GM19455 (cell line): ENCODE measurements around the gene LRATD1.
"Not testable (repeated sequence)": the region's sequence is repeated elsewhere in the genome, so short reads cannot be mapped to it uniquely, and the experiment has no call there.

Experiments used
- ATAC-seq: cut with Tn5 transposase; IDR thresholded peaks from one replicate; pipeline ENCODE4 v1.9.1; 2021; ENCODE audit not compliant: unreplicated experiment

Gene LRATD1

DNA sequence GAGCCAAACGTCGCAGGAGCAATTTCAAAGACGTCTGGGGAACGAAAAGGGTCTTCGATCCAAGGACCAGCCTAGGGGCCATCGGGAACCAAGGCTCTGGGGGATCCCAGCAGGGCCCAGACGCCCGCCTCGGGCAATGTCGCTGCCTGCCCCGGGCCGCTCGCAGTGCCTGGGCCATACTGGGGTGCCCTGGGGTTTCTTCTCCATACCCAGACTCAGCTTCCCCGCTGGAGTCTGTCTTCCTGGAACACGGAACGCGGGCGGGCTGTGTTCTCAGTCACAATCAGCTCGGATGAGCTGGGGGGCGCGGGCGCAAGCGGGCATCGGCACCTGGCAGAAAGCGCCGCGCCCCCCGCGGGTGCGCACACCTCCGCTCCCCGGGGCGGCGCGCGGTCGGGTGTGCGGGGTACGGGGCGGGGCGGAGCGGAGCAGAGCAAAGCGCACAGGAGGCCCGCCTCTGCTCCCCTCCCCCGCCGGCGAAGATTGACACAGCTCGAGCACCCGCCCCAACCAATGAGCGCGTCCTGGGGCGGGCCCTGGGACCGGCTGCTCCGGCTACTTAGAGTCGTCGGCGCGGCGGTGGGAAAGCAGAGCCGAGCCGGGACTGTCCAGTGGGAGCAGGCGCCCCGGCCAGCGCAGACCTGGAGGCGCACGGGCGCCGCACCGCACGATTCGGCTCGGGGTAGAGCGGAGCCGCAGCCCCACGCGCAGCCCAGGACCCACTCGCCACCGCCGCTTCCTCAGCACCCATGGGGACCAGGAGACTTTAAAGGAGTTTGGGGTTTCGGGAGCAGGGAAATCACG lies at the start of gene LRATD1:
Gene LRATD1, plus strand, starts transcription at position 585 of the 804 bp plus-strand sequence. CDS start 1,263 bp downstream, outside the sequence.
- no peak for ATAC-seq

DNA sequence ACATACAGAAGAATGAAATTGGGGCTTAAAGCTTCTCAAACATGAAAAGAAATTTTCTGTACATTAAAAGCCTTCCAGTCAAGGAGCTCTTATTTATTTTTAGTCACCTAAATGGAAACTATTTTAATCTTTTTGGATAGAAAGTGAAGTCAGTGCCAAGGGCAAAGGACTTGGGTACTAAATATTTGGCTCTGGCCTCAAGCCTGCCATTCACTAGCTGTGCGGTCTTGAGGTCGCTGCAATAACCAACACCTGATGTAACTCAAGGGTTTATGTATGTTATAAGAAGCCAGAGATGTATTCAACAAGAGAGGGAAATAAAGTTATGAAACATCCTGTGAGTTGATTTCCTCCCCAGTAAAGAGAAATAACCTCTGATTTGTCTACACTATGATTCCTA lies 49.5 kb upstream of the LRATD1 start:
- ATAC-seq, result no peak

- no peak for ATAC-seq
Observed at GRCh38 chr2:14583802-14584201, 48.7 kb upstream of the LRATD1 start.

DNA sequence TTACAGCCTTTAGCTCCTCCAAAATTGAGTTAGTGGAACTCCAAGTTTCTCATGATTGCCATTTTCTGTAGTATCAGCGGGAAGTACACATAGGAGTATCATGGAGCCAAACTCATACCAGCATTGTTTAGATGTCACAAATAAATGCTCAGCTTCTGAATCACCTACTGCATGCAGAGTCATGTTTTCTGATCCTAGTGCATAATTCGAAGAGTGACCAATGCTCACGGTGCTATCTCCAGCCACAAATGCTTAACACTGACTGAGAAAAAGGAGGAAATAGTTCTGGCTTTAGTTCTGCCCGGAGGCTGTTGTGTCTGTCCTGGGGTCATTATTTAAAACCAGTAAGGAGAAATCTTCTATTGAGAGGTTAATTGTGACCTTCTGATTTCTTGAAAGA lies 45.4 kb upstream of the LRATD1 start:
- ATAC-seq, result no peak

DNA sequence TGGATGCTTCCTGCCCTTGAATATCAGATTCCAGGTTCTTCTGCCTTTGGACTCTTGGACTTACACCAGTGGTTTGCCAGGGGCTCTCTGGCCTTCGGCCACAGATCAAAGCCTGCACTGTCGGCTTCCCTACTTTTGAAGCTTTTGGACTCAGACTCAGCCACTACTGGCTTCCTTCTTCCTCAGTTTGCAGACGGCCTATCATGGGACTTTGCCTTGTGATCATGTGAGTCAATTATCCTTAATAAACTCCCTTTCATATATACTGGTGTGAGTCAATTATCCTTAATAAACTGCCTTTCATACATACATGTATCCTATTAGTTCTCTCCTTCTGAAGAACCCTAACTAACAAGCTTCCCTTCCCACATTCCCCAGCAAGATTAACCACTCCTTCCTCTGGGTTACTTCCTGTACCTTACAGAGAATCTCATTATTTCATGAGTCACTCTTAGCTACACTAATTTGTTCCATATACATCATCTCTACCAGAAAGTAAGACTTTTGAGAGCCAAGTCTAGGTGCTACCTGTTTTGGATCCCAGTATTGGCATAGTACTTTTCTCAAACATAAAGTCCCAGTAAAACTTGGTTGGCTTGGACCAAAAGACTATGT lies 31.3 kb upstream of the LRATD1 start:
- no peak for ATAC-seq

GRCh38 chr2:14602309-14602708 lies 30.2 kb upstream of the LRATD1 start:
- ATAC-seq, result no peak

DNA sequence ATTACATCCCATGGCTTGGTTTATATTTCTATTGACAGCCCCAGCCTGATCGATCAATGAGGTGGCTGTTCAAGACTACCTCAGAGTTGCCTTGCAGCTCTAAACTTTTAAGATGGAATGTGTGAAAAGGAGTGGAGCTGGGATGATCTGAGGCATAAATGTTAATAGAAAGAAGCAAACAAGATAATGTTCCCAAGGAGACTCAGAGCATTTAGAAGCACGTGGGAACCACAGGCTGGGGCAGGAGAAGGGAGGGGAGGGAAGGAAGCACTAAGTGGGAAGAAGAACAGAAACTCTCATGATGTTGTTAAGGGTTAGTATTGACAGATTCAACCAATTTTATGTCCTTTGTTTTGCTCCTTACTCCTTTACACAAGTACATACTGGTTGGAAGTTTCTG lies 28.8 kb upstream of the LRATD1 start:
- no peak for ATAC-seq

- no peak for ATAC-seq
Observed at GRCh38 chr2:14608245-14608644, 24.3 kb upstream of the LRATD1 start.

GRCh38 chr2:14614017-14614416 lies 18.5 kb upstream of the LRATD1 start:
- ATAC-seq, result no peak

GRCh38 chr2:14615121-14615520 lies 17.4 kb upstream of the LRATD1 start:
- ATAC-seq, result no peak

GRCh38 chr2:14615760-14616159 lies 16.8 kb upstream of the LRATD1 start:
- ATAC-seq, result no peak

DNA sequence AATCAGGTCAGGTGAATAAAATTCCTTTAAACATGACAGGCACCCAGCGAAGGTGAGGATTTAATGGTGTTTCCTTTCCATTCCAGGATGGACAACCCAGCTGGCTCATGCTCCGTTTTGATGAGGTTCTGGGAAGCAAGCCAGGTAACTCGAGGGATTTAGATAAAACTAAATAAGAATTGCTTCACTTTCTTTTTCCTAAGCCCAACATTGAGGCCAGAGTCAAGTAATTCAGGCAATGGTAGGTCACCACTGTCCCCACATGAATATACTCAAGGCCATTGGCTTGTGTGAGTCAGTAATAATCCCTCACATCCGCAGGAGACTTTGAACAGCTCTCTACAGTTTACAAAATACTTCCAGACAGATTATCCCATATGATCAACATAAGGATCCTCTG lies 16.2 kb upstream of the LRATD1 start:
- ATAC-seq, result no peak

DNA sequence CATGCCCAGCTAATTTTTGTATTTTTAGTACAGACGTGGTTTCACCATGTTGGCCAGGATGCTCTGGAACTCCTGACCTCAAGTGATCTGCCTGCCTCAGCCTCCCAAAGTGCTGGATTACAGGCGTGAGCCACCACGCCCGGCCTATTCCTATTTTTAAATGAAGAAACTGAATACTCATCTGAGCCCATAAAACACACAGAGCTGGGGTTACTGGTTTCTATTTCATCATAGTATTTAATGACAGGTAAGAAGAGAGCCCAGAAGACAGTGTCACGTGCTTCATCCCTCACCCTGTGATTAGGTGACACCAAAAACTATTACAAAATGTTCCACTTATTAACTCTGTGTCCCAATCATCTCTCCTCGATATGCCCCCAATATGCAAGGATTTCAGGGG lies 15.6 kb upstream of the LRATD1 start:
- no peak for ATAC-seq

- ATAC-seq, result no peak
Observed at GRCh38 chr2:14619441-14619840, 13.1 kb upstream of the LRATD1 start.

GRCh38 chr2:14621114-14621513 lies 11.4 kb upstream of the LRATD1 start:
- ATAC-seq, result no peak

- no peak for ATAC-seq
Observed at GRCh38 chr2:14621906-14622549, 10.5 kb upstream of the LRATD1 start.

DNA sequence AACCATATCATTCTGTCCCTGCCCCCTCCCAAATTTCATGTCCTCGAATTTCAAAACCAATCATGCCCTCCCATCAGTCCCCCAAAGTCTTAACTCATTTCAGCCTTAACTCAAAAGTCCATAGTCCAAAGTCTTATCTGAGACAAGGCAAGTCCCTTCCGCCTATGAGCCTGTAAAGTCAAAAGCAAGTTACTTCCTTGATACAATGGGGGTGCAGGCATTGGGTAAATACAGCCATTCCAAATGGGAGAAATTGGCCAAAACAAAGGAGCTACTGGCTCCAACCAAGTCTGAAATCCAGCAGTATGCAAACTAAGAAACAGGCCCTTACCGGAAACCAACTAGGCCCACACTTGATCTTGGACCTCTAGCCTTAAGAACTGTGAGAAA lies 10.0 kb upstream of the LRATD1 start:
- ATAC-seq, result not testable (repeated sequence)

- ATAC-seq, result no peak
Observed at GRCh38 chr2:14623237-14623636, 9.3 kb upstream of the LRATD1 start.

GRCh38 chr2:14626873-14627272 lies 5.6 kb upstream of the LRATD1 start:
- no peak for ATAC-seq

DNA sequence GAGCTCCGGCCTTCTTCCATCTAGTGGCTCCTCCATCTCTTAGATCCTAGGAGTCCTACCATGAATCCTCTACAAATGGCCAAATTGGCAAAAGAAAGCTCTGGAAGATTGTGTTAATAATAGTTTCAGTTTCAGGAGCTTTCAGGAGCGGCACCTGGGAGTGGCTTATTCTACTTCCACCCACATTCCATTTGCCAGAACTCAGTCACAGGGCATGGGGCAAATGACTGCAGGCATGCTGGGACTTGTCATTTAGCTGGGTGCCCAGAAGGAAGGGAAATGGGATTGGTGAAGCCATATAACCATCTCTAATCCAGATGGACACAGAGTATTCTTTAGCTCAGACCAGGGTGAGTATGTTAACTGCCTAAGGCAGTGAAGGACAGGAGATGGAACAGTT lies 3.6 kb upstream of the LRATD1 start:
- no peak for ATAC-seq

- ATAC-seq, result no peak
Observed at GRCh38 chr2:14631406-14632040, 994 bp upstream of the LRATD1 start.

- no peak for ATAC-seq
Observed at GRCh38 chr2:14633061-14633460, 544 bp downstream of the LRATD1 start.
